HG03521 (cell line): ENCODE results near the gene ZBTB46.

Experiments
- ATAC-seq: cut with Tn5 transposase; IDR thresholded peaks from one replicate; pipeline ENCODE4 v1.9.1; 2021; ENCODE audit warnings: mild to moderate bottlenecking, moderate library complexity; ENCODE audit not compliant: unreplicated experiment

ZBTB46 gene

DNA sequence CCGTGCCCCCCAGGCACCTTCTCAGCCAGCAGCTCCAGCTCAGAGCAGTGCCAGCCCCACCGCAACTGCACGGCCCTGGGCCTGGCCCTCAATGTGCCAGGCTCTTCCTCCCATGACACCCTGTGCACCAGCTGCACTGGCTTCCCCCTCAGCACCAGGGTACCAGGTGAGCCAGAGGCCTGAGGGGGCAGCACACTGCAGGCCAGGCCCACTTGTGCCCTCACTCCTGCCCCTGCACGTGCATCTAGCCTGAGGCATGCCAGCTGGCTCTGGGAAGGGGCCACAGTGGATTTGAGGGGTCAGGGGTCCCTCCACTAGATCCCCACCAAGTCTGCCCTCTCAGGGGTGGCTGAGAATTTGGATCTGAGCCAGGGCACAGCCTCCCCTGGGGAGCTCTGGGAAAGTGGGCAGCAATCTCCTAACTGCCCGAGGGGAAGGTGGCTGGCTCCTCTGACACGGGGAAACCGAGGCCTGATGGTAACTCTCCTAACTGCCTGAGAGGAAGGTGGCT is 133.7 kb downstream of the ZBTB46 start:
- no peak for ATAC-seq

DNA sequence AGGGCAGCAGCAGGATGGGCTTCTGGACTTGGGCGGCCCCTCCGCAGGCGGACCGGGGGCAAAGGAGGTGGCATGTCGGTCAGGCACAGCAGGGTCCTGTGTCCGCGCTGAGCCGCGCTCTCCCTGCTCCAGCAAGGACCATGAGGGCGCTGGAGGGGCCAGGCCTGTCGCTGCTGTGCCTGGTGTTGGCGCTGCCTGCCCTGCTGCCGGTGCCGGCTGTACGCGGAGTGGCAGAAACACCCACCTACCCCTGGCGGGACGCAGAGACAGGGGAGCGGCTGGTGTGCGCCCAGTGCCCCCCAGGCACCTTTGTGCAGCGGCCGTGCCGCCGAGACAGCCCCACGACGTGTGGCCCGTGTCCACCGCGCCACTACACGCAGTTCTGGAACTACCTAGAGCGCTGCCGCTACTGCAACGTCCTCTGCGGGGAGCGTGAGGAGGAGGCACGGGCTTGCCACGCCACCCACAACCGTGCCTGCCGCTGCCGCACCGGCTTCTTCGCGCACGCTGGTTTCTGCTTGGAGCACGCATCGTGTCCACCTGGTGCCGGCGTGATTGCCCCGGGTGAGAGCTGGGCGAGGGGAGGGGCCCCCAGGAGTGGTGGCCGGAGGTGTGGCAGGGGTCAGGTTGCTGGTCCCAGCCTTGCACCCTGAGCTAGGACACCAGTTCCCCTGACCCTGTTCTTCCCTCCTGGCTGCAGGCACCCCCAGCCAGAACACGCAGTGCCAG is 134.3 kb downstream of the ZBTB46 start, which contains the start of gene TNFRSF6B:
Gene TNFRSF6B (plus strand): TSS at position 25 of the 729 bp plus-strand sequence. CDS start 116 bp downstream, at position 141.
- ATAC-seq: no peak

DNA sequence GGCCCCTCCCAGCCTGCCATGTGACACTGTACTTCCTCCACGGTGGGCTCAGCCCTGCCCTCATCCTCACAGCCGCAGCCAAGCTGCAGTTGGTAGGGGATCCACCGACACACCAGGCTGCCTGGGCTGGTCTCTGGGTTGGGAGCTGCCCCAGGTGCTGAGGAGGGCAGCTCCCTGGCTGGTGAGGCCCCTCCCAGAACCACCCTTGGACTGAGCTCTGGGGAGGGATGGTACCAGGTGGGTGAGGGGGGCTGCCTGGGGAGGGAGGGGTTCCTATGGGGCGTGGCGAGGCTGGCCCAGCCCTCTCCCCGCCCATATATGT is 134.8 kb downstream of the ZBTB46 start:
- ATAC-seq: no peak

DNA sequence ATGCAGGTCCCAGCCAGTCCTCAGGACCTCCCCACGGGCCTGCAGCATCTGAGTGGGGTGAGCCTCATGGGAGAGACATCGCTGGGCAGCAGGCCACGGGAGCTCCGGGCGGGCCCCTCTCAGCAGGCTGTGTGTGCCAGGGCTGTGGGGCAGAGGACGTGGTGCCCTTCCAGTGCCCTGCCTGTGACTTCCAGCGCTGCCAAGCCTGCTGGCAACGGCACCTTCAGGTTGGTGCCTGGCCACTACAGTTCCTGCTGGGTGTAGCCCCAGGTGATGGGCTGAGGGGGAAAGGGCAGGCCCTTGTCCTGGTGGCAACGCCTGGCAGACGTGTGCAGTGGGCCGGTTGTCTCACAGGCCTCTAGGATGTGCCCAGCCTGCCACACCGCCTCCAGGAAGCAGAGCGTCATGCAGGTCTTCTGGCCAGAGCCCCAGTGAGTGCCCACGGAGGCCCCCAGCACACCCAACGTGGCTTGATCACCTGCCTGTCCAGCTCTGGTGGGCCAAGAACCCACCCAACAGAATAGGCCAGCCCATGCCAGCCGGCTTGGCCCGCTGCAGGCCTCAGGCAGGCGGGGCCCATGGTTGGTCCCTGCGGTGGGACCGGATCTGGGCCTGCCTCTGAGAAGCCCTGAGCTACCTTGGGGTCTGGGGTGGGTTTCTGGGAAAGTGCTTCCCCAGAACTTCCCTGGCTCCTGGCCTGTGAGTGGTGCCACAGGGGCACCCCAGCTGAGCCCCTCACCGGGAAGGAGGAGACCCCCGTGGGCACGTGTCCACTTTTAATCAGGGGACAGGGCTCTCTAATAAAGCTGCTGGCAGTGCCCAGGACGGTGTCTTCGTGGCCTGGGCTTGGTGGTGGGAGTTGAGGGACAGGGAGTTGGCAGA is 135.4 kb downstream of the ZBTB46 start:
- no peak for ATAC-seq

DNA sequence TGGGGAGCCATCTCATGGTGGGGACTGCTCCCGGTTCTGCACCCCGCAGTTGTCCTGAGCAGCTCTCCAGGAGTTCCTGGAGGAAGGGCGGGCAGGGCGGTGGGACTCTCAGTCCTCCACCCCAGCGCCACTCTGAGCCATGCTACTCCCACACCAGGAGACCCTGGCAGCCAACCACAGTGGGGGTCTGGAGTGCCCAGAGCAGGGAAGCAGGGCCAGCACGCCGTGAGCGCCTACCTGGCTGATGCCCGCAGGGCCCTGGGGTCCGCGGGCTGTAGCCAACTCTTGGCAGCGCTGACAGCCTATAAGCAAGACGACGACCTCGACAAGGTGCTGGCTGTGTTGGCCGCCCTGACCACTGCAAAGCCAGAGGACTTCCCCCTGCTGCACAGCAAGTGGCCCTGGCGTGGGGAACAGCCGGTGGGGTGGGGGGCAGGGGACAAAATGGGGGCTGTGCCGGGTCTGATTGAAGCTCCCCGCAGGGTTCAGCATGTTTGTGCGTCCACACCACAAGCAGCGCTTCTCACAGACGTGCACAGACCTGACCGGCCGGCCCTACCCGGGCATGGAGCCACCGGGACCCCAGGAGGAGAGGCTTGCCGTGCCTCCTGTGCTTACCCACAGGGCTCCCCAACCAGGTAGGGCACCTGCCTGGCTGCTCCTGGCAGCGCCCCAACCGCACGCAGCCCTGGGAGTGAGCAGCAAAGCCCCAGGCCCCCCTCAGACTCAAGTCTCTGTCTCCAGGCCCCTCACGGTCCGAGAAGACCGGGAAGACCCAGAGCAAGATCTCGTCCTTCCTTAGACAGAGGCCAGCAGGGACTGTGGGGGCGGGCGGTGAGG is 136.3 kb downstream of the ZBTB46 start:
- no peak for ATAC-seq

DNA sequence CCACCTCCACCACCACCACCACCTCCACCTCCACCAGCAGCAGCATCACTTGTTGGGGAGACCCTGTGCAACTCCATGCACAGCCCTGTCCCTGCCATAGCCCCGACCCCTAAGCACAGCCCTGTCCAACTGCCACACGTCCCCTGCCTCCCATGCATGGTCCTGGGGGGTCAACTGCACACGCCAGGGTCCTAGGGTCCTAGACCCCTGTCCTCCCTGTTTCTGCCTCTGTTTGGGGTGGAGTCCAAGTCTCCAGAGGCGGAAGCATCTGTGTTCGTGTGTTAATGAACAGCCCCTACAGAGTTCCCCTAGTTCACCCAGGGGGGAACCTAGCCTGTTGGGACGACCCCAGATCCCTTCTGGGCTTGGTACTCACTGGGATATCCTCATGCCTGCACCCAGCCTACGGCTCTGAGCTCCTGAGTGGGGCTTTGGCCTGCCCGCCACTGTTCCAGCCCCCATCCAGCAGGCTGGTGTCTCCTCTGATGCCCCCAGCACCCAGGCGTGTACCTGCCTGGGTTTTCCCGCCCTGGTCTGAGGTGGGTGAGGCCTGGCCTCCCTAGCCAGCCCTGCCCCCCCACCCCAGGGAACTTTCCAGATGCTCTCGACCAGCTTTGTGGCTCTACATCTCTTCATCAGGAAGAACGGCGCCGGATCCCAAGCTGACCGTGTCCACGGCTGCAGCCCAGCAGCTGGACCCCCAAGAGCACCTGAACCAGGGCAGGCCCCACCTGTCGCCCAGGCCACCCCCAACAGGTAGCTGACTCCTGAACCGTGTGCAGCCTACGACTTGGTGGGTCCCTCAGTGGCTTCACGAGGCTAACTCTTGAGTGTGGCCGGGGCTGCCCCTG is 137.1 kb downstream of the ZBTB46 start:
- ATAC-seq: no peak
